A549 (cell line): ENCODE measurements around the gene GRK3. TPM values are rescaled to one million over a fixed set of nuclear protein-coding genes. Genes with fewer than 3 reads are reported as not detected.

Experiments used
- ATAC-seq, 2 experiments: fragments of 200-7000 bp in 1 of 2; fragments of >200 bp in 1 of 2; cut with Nextera tagmentation in 1 of 2; cut with Tn5 transposase in 1 of 2; 3 replicates each; pipeline versions ENCODE4 v1.8.0 to v1.9.1; 2018 to 2020; ENCODE audit warnings: mild to moderate bottlenecking in 1 of 2, moderate library complexity in 1 of 2
- CTCF ChIA-PET: fragments of 300-600 bp; sonication (Branson Sonifier 250); formaldehyde crosslinking; extraction: SDS; loops from one replicate; lab custom pipeline; 2021; ENCODE audit warnings: antibody characterized with exemption, inconsistent platforms; lab: Yijun Ruan, JAX
- POLR2A ChIA-PET: fragments of 350-600 bp; formaldehyde crosslinking; extraction: SDS; loops from one replicate; lab custom pipeline; 2021; ENCODE audit warnings: antibody characterized with exemption, inconsistent platforms; lab: Yijun Ruan, JAX
- DNase-seq, 2 experiments: peaks; one replicate each; pipeline versions ENCODE4 v3.0.0 to v3.0.0-alpha.2; 2011 to 2016; ENCODE audit warnings: low read depth in 1 of 2, low spot score in 1 of 2
- FAIRE-seq: peaks from 2 replicates; lab custom pipeline; 2011; peaks lifted over from hg19 to GRCh38; lab: Jason Lieb, UNC
- H3K27ac ChIP-seq, 2 experiments: fragments of >200 bp; sonication (Bioruptor Twin); formaldehyde crosslinking; 3 replicates each; pipeline ENCODE4 v1.5.1; 2016 to 2017
- H3K4me1 ChIP-seq: fragments of >200 bp; sonication (Bioruptor Twin); formaldehyde crosslinking; 3 replicates; pipeline ENCODE4 v1.6.1; 2016
- H3K4me2 ChIP-seq: fragments of >200 bp; sonication (Bioruptor Twin); formaldehyde crosslinking; 3 replicates; pipeline ENCODE4 v1.6.1; 2016
- H3K4me3 ChIP-seq: fragments of >200 bp; sonication (Bioruptor Twin); formaldehyde crosslinking; 3 replicates; pipeline ENCODE4 v1.5.1; 2016
- H3K9me3 ChIP-seq: fragments of >200 bp; sonication (Bioruptor Twin); formaldehyde crosslinking; 3 replicates; pipeline ENCODE4 v1.6.1; 2016
- BCL3 ChIP-seq: fragments of >200 bp; sonication (Bioruptor Twin); formaldehyde crosslinking; IDR thresholded peaks from 3 replicates; pipeline ENCODE4 v1.6.1; 2016
- CBX2 ChIP-seq: fragments of 200-600 bp; sonication (generic); IDR thresholded peaks from 2 replicates; pipeline ENCODE4 v1.6.1; 2016; ENCODE audit warnings: low read depth, mild to moderate bottlenecking, borderline replicate concordance
- CHD2 ChIP-seq: fragments of 150-350 bp; IDR thresholded peaks from 2 replicates; pipeline ENCODE4 v1.6.1; 2014; ENCODE audit warnings: low read length; ENCODE audit not compliant: partially characterized antibody
- ELK1 ChIP-seq: fragments of 150-350 bp; IDR thresholded peaks from 2 replicates; pipeline ENCODE4 v1.6.1; 2014; ENCODE audit warnings: low read depth, mild to moderate bottlenecking, low read length
- ESRRA ChIP-seq: fragments of 150-350 bp; IDR thresholded peaks from 2 replicates; pipeline ENCODE4 v1.6.1; 2014; ENCODE audit warnings: mild to moderate bottlenecking, low read length, borderline replicate concordance
- FOSB ChIP-seq: fragments of 250-450 bp; sonication (Bioruptor Pico); IDR thresholded peaks from 2 replicates; pipeline ENCODE4 v1.5.0; 2020; ENCODE audit warnings: mild to moderate bottlenecking, moderate library complexity
- GATA3 ChIP-seq: IDR thresholded peaks from 2 replicates; pipeline ENCODE4 v1.6.1; 2012; ENCODE audit warnings: borderline replicate concordance
- HES2 ChIP-seq: fragments of >200 bp; sonication (Bioruptor Twin); formaldehyde crosslinking; IDR thresholded peaks from 2 replicates; pipeline ENCODE4 v1.6.1; 2016
- HOXB5 ChIP-seq: fragments of 250-450 bp; sonication (Bioruptor Pico); IDR thresholded peaks from 2 replicates; pipeline ENCODE4 v1.5.0; 2020; ENCODE audit warnings: mild to moderate bottlenecking, moderate library complexity
- MAZ ChIP-seq: fragments of 150-350 bp; IDR thresholded peaks from 2 replicates; pipeline ENCODE4 v1.6.1; 2014; ENCODE audit warnings: antibody characterized with exemption, low read depth, low read length, borderline replicate concordance
- NR3C1 ChIP-seq: fragments of >200 bp; sonication (Bioruptor Twin); formaldehyde crosslinking; IDR thresholded peaks from 3 replicates; pipeline ENCODE4 v1.6.1; 2017
- PHF8 ChIP-seq: fragments of 200-600 bp; sonication (generic); IDR thresholded peaks from 2 replicates; pipeline ENCODE4 v1.6.1; 2016; ENCODE audit warnings: low read depth, mild to moderate bottlenecking, antibody characterized with exemption, moderate library complexity, borderline replicate concordance
- POLR2A ChIP-seq: IDR thresholded peaks from 2 replicates; pipeline ENCODE4 v1.6.1; 2012; ENCODE audit warnings: mild to moderate bottlenecking, low read length
- RCOR1 ChIP-seq: fragments of 150-350 bp; IDR thresholded peaks from 2 replicates; pipeline ENCODE4 v1.6.1; 2014; ENCODE audit warnings: antibody characterized with exemption, low read length, low read depth
- REST ChIP-seq: fragments of 200-600 bp; sonication (generic); IDR thresholded peaks from 2 replicates; pipeline ENCODE4 v1.6.1; 2016; ENCODE audit warnings: antibody characterized with exemption, mild to moderate bottlenecking, moderate library complexity
- RNF2 ChIP-seq: fragments of 200-600 bp; sonication (generic); IDR thresholded peaks from 2 replicates; pipeline ENCODE4 v1.6.1; 2016; ENCODE audit warnings: low read depth, mild to moderate bottlenecking, antibody characterized with exemption, moderate library complexity, borderline replicate concordance
- SREBF2 ChIP-seq: fragments of 450-650 bp; IDR thresholded peaks from 2 replicates; pipeline ENCODE4 v1.6.1; 2014; ENCODE audit warnings: mild to moderate bottlenecking, moderate library complexity
- TFCP2L1 ChIP-seq: fragments of 250-450 bp; sonication (Bioruptor Pico); IDR thresholded peaks from 2 replicates; pipeline ENCODE4 v1.5.0; 2021; ENCODE audit warnings: mild to moderate bottlenecking
- TP53 ChIP-seq: fragments of 250-450 bp; sonication (Bioruptor Pico); IDR thresholded peaks from 2 replicates; pipeline ENCODE4 v1.5.0; 2021; ENCODE audit warnings: mild to moderate bottlenecking, moderate library complexity
- ZC3H11A ChIP-seq: fragments of 450-650 bp; IDR thresholded peaks from 2 replicates; pipeline ENCODE4 v1.6.1; 2014; ENCODE audit warnings: antibody characterized with exemption, mild to moderate bottlenecking
- ZNF302 ChIP-seq: fragments of 250-450 bp; sonication (Bioruptor Pico); IDR thresholded peaks from 2 replicates; pipeline ENCODE4 v1.9.0; 2021; ENCODE audit warnings: inconsistent platforms, mild to moderate bottlenecking, moderate library complexity
- ZSCAN20 ChIP-seq: fragments of 250-450 bp; sonication (Bioruptor Pico); IDR thresholded peaks from 2 replicates; pipeline ENCODE4 v1.8.0; 2022; ENCODE audit warnings: mild to moderate bottlenecking, moderate library complexity
- WGBS: methylation state at CpG from one replicate; pipeline ENCODE4 v1.1.6; 2017; ENCODE audit errors: missing lambda C conversion rate; 5-methylcytosine and 5-hydroxymethylcytosine counted together
- polyA plus RNA-seq, 4 experiments: library from polyadenylated mRNA; depleted of rRNA in 3 of 4; stranded (reverse); fragments of >200 nt; fragmentation: RNase III in 1 of 4; extraction: RNeasy Plus Mini Kit Qiagen cat#74134 plus additional on column Dnase treatment in 1 of 4; gene quantifications; 2 replicates in 3 of 4; 3 replicates in 1 of 4; pipeline ENCODE4 v1.2.3, GENCODE V29; 2011 to 2017

GRK3 gene
- polyA plus RNA-seq, 2 of the 4 experiments (the other 2 are of a cell fraction) = 3.9 to 6.5 TPM

- TF ChIP-seq REST = no peak
- TF ChIP-seq NR3C1 = no peak
- TF ChIP-seq FOSB (CRISPR knock-in tag) = no peak
- no peak for TF ChIP-seq ESRRA
- TF ChIP-seq ZSCAN20 (CRISPR knock-in tag) = no peak
- TF ChIP-seq ELK1 = no peak
- no peak for TF ChIP-seq POLR2A
These were observed 23.4 kb upstream of the GRK3 start (continued) for GRCh38 chr22:25540908-25541660.

GRCh38 chr22:25542191-25542590 lies 22.3 kb upstream of the GRK3 start:
- FAIRE-seq (no peak), DNase-seq (no peak), ATAC-seq (no peak)
- Histone ChIP-seq H3K9me3 (no peaks in the 10 kb centered on the region), H3K4me3 (no peak overlapping the region), H3K4me1 (0 out of 3 replicates have a peak, but pooled peaks cover 3% of the 10 kb centered on the region), H3K4me2 (no peak overlapping the region), H3K27ac (no peak overlapping the region)
- ChIA-PET POLR2A (no interaction called here), CTCF (interaction anchor here (0.6 to 1.7 kb wide), 2 partner anchors 231 to 689 kb away, joined by 4 read pairs; no protein-coding TSS in a partner anchor)
- TF ChIP-seq GATA3 (no peak), TP53 (CRISPR knock-in tag) (no peak), RCOR1 (no peak), CBX2 (no peak), ESRRA (no peak), SREBF2 (no peak), PHF8 (no peak), ZNF302 (no peak), BCL3 (no peak), TFCP2L1 (CRISPR knock-in tag) (no peak), CHD2 (no peak), HOXB5 (no peak), HES2 (no peak), RNF2 (no peak), ZC3H11A (no peak), MAZ (no peak)
- WGBS = 79% methylated on average over 1 of the region's 1 CpG
